KG1 (cell line): ENCODE measurements around the gene CNIH4.
"Not testable (repeated sequence)": the region's sequence is repeated elsewhere in the genome, so short reads cannot be mapped to it uniquely, and the experiment has no call there.

Source experiments
- DNase-seq: peaks from one replicate; lab custom pipeline; 2025; lab: John Stamatoyannopoulos, UW

Gene CNIH4

DNA sequence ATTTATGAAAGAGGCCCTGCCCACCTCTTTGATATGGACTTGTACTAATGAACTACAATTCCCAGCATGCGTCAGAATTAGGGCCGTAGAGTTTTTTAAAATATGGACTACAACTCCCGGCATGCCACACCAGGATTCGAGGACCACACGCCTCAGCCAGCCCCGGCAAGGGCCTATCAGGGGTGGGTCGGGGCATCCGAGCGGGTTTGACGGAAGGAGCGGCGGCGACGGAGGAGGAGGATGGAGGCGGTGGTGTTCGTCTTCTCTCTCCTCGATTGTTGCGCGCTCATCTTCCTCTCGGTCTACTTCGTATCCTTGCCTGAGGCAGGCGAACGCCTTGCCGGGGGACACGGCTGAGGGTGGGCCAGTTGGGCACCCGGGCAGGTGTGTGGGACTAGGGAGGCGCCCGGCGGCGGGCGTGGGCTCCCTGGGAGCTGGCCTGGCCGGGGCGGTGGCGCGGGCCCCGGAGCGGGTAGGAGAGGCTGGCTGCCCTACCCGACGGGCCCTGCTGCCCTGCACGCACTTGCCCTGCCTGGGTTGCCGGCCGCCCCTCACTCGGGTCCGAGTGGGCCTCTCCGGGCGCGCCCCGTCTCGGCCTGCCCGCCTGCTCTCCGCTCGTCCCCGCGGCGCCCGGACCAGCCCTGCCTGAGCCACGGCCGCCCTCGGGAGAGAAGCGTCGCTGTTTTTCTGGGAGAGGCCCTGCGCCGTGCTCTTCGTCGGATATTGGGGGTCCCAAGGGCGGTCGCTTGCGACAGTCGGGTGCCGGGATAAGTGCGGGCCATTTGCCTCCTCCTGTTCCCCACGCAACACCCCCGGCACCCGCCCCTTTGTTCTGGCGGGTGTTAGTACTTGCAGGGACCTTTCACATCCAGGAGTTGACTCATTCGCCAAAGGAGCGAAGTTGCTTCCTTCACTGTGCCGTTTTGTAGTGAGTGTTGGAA is at the start of gene CNIH4:
CNIH4 (plus strand) TSS at position 195 of the 941 bp plus-strand sequence; CDS start at position 241, 46 bp downstream.
- DNase-seq = peak; percentile 90

DNA sequence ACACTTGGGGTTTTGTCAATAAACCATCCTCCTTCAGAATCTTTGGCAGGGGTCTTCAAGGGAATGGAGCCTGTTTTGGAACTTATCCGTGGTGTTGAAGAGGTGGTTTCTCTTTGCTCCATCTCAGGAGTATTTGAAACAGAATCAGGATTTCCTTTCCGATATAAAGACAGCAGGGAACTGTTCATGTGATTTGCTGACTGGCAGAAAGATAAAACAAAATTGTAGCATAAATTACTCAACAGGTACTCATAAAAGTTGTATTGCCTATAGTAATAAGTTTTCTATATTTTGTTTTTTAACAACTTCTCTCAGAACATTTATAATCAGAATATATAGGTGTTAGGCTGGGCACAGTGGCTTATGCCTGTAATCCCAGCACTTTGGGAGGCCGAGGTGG is 48.6 kb upstream of the CNIH4 start:
- no peak for DNase-seq

- DNase-seq = not testable (repeated sequence)
Measured at GRCh38 chr1:224311503-224311902, 45.2 kb upstream of the CNIH4 start.

DNA sequence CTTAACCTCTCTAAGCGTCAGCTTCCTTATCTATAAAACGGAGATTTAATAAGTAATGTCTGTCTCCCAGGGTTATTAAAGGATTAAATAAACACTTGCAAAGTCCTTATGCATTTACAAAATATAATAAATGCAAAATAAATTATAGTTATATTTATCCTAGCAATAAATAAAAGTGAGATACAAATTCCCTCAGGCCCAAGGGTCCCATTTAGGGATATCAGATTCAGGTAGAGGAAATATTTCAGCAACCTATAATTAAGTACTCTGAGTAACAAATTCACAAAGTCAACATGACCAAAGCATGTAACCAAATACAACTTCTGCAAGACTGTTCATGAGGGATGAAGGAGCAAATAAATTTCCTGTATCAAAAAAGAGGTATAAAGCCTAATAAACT is 44.7 kb upstream of the CNIH4 start:
- no peak for DNase-seq

- no peak for DNase-seq
Measured at GRCh38 chr1:224317383-224318045, 39.2 kb upstream of the CNIH4 start.

- no peak for DNase-seq
Measured at GRCh38 chr1:224321706-224322105, 35.0 kb upstream of the CNIH4 start.

DNA sequence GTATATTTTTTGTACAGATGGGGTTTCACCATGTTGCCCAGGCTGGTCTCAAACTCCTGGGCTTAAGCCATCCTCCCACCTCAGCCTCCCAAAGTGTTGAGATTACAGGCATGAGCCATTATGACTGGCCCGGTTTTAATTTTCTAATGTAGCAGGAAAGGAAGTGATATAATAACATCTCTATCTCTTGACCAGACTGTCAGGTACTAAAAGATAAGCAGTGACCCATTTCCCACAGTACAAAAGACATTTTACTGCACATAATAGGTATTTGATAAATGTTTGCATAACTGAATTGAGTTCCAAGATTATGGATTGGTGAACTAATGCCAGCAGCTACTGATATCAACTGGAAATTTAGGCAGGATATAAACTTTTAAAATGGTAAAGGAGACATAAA is 30.7 kb upstream of the CNIH4 start:
- no peak for DNase-seq

DNA sequence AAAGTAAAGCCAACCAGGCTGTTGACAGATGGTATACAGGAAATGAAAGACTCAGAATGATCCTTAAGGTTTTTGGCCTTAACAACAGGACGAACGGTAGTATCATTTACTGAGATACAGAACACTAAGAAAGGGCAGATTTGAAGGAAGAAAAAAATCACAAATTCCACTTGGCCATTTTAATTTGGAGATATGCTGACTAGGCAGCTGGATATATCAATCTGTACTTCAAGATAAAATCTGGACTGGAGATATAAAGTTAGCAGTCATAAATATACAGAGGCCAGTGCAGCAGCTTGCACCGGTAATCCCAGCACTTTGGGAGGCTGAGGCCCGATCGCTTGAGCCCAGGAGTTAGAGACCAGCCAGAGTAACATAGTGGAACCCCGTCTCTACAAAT is 28.0 kb upstream of the CNIH4 start:
- no peak for DNase-seq

DNA sequence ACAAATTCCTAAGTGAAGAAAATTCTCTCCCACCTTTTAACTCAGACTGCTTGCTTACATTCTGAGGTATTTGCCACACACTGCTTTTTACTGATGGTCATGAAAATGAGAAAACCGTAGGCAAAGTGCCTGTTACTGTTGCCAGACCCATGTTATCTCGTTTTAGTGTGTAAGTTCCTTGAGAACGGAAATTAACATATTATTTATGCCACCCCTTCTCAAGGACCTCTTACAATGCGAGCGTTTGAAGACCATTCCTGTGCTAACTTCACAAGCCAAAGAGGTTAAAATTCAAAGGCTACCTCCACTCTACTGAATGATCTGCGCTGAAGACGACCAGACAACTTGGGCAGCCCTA is 27.2 kb upstream of the CNIH4 start:
- no peak for DNase-seq

DNA sequence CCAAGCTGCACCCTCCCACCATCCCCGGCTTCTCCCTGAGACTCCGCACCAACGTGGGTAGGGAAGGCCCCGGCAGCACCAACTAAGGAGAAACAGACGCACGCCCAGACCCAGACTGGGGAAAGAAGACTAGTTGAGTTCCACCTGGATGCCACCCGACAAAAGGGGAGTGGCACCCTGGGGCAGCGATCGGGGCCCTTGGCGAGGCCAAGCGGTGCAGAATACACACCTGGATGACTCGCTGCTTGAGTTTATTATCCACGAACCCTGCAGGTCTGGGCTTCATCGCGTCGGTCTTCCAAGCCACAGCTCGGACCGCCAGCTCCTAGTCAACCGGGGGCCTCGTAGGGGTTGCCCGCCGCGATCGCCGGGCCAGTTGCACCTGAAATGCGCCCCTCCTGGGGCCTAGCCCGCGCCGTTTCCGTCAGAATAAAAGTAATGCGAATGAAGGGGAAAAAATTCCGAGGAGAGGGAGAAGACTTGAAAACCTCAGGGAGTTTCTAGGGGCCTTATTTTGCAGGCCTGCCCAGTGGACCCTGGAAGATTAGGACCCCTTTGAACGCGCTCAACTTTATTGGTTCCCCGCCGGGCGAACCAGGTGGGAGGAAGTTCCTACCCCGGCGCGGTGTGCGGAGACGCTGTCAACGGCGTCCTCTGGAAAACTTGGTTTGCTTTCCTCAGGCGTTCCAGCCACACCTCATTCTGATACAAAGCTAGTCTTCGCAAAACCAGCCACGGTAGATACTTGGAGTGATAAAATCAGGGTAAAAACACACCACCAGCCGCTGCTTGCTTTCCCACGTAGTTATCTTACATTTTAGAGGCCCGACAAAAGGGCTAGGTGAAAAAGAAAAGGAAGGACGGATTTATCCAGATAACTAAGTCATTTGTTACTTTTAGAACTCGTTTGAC is 26.6 kb upstream of the CNIH4 start, which contains the start of gene NVL:
NVL (minus strand) TSS at position 331 of the 912 bp plus-strand sequence; CDS start at position 286, 45 bp downstream.
- peak; percentile 97 for DNase-seq

GRCh38 chr1:224331326-224331725 is 25.4 kb upstream of the CNIH4 start:
- no peak for DNase-seq

GRCh38 chr1:224331824-224332223 is 24.9 kb upstream of the CNIH4 start:
- no peak for DNase-seq

DNA sequence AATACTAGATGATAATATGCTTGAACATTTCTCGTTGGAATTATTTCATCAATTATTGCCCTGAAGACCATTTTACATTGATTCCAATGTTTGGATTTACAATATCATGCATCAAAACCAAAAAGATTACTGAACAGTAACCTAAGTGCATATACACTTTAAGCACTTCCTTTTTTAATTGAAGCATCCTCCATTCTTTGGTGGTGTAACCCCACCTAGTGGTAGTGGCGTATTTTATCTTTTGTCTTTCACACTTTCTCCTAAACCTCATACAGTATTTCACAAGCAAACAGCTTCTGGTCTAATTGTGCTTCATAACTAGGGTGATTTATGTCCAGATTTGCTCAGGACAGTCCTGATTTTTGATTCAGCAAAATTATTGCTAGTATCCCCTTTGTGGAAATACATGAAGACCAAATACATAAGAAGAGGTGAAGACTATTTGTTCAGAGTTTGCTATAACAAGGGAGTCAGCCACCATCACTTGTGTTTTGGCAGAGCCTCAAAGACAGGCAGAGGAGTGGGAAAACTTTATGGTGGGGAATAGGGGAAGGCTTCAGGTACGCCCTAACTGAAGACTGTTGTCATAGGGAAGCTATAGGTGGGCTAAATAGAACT is 23.3 kb upstream of the CNIH4 start:
- peak; percentile 66 for DNase-seq

- peak; percentile 75 for DNase-seq
Measured at GRCh38 chr1:224333939-224334786, 22.5 kb upstream of the CNIH4 start.

- DNase-seq = no peak
Measured at GRCh38 chr1:224338150-224338838, 18.4 kb upstream of the CNIH4 start.

- DNase-seq = no peak
Measured at GRCh38 chr1:224339442-224340033, 17.1 kb upstream of the CNIH4 start.

- DNase-seq = not testable (repeated sequence)
Measured at GRCh38 chr1:224340453-224341384, 16.0 kb upstream of the CNIH4 start.

GRCh38 chr1:224343679-224344078 is 13.0 kb upstream of the CNIH4 start:
- no peak for DNase-seq

DNA sequence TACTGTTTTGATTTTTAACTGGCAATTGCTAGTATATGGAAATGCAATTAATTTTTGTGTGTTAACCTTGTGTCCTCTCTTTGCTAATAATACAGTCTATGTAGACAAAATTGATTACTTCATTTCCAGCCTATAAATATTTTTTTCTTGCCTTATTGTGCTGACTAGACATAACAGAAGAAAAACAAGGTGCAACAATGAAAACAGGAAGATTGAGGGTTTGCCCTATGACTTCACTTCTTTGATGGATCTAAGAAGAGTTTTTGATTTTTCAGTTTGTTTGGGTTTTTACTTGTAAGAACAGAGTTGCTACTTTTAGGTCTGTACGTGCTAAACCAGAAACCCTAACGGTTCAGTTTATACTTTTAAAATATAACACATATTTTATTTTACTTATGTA is 8.5 kb upstream of the CNIH4 start:
- DNase-seq = no peak
